Globus pallidus (tissue), 1 donor: ENCODE results near the gene RAB3C.
"Not testable (repeated sequence)": the region's sequence is repeated elsewhere in the genome, so short reads cannot be mapped to it uniquely, and the experiment has no call there.

Experiments
- DNase-seq: peaks from one replicate; pipeline ENCODE4 v3.0.0-alpha.2; 2015; ENCODE audit warnings: low spot score

The RAB3C gene, protein sequence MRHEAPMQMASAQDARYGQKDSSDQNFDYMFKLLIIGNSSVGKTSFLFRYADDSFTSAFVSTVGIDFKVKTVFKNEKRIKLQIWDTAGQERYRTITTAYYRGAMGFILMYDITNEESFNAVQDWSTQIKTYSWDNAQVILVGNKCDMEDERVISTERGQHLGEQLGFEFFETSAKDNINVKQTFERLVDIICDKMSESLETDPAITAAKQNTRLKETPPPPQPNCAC

GRCh38 chr5:58582803-58583491, at the start of gene RAB3C:
RAB3C (plus strand) TSS chr5:58583075; CDS start chr5:58583209, 134 bp downstream.
- DNase-seq = peak; percentile 90

DNA sequence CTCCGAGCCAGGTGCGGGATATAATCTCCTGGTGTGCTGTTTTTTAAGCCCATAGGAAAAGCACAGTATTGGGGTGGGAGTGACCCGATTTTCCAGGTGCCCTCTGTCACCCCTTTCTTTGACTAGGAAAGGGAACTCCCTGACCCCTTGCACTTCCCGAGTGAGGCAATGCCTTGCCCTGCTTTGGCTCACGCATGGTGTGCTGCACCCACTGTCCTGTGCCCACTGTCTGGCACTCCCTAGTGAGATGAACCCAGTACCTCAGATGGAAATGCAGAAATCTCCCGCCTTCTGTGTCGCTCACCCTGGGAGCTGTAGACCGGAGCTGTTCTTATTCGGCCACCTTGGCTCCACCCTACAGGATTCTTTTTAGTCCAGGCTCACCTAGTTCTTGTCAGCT, 40.9 kb upstream of the RAB3C start:
- DNase-seq = not testable (repeated sequence)

- DNase-seq = no peak
Measured at GRCh38 chr5:58542709-58543108, 40.2 kb upstream of the RAB3C start.

- no peak for DNase-seq
Measured at GRCh38 chr5:58543723-58544122, 39.2 kb upstream of the RAB3C start.

DNA sequence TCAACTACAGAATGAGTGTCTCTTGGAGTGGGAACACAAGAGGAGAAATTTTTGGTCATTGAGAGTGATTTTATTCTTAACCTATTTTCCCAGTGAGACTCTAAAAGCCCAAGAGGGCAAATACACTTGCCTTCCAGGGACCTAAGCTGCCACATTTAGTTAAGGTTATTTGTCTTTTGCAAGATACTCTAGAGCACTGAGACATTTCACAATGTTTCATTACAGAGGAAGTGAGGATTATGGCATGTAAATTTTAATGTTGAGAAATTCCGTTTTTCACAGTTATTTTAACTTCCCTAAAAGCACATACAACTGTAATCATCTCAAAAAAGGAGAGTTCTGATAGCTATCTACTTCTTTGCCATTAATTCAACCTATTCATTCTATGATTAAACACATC, 38.7 kb upstream of the RAB3C start:
- no peak for DNase-seq

- no peak for DNase-seq
Measured at GRCh38 chr5:58544926-58545325, 37.9 kb upstream of the RAB3C start.

GRCh38 chr5:58545912-58546311, 37.0 kb upstream of the RAB3C start:
- no peak for DNase-seq

GRCh38 chr5:58548068-58548467, 34.8 kb upstream of the RAB3C start:
- no peak for DNase-seq

- DNase-seq = no peak
Measured at GRCh38 chr5:58551492-58551891, 31.4 kb upstream of the RAB3C start.

GRCh38 chr5:58557665-58558338, 25.1 kb upstream of the RAB3C start:
- not testable (repeated sequence) for DNase-seq

DNA sequence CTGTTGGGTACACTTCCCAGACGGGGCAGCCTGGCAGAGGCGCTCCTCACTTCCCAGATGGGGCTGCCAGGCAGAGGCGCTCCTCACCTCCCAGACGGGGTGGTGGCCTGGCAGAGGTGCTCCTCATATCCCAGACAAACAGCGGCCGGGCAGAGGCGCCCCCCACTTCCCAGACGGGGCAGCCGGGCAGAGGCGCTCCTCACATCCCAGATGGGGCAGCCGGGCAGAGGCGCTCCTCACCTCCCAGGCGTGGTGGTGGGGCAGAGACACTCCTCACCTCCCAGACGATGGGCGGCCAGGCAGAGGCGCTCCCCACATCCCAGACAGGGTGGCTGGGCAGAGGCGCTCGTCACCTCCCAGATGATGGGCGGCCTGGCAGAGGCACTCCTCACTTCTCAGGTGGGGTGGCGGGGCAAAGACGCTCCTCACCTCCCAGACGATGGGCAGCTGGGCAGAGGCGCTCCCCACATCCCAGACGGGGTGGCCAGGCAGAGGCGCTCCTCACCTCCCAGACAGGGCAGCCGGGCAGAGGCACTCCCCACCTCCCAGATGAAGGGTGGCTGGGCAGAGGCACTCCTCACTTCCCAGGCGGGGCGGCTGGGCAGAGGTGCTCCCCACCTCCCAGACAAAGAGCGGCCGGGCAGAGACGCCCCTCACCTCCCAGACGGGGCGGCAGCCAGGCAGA, 19.7 kb upstream of the RAB3C start:
- DNase-seq = not testable (repeated sequence)

DNA sequence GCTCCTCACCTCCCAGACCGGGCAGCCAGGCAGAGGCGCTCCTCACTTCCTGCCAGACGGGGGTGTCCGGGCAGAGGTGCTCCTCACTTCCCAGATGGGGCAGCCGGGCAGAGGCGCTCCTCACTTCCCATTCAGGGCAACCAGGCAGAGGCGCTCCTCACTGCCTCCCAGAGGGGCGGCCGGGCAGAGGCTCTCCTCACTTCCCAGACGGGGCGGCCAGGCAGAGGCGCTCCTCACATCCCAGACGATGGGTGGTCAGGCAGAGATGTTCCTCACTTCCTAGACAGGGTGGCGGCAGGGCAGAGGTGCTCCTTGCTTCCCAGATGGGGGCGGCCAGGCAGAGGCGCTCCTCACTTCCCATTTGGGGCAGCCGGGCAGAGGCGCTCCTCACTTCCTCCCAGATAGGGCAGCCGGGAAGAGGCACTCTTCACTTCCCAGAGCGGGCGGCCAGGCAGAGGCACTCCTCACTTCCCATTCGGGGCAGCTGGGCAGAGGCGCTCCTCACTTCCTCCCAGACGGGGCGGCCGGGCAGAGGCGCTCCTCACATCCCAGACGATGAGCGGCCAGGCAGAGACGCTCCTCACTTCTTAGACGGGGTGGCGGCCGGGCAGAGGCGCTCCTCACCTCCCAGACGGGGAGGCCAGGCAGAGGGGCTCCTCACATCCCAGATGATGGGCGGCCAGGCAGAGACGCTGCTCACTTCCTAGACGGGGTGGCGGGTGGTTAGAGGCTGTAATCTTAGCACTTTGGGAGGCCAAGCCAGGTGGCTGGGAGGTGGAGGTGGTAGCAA, 18.6 kb upstream of the RAB3C start:
- DNase-seq = not testable (repeated sequence)

DNA sequence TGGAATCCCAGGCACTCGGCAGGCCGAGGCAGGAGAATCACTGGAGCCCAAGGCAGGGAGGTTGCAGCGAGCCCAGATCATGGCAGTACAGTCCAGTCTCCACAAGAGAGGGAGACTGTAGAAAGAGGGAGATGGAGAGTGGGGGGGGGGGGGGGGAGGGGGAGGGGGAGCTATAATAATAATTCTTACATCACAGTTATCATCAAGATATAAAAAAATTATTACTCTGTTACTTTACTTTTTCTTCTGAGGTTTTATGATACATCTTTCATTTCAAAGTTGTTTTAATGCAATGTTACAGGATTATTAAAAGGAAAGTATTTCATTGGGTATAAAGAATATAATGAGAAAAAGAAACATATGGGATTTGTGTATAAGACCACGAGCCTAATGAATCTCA, 17.8 kb upstream of the RAB3C start:
- no peak for DNase-seq

DNA sequence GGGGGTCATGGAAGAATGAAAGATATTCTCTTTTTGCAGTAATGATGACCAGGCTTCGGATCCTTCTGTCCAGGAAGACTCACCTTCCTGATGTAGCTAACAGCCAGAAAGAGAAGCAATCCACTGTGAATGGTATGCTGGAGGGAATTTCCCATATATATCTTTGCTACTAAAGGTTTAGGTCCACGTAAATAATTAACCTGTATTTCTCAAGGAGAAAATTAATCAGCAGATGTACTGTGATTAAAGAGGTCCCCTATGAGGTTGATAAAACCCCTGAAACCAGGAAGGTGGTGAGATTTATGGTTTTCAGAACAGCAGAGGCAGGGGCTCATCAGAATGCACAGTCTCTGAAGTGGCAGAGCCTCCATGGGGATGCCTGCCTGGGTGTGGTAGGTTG, 11.4 kb upstream of the RAB3C start:
- no peak for DNase-seq

DNA sequence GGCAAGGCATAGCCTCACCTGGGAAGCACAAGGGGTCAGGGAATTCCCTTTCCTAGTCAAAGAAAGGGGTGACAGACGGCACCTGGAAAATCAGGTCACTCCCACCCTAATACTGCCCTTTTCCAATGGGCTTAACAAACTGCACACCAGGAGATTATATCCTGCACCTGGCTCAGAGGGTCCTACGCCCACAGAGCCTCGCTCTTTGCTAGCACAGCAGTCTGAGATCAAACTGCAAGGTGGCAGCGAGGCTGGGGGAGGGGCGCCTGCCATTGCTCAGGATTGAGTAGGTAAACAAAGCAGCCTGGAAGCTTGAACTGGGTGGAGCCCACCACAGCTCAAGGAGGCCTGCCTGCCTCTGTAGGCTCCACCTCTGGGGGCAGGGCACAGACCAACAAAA, 9.9 kb upstream of the RAB3C start:
- DNase-seq = not testable (repeated sequence)

DNA sequence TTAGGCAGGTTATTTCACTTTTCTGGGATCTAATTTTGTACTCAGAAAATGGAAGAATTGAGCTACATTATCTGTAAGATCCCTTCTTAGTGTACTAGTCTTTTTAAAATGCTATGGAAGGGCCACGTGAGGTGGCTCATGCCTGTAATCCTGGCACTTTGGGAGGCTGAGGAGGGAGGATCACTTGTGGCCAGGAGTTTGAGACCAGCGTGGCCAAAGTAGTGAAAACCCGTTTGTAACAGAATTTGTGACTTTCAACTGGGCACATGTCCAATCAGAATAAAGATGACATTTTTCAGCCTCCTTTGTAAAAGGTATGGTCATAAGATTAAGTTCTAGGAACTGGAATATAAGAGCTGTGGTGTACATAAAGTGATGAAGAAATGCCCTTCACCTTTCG, 3.1 kb upstream of the RAB3C start:
- no peak for DNase-seq

DNA sequence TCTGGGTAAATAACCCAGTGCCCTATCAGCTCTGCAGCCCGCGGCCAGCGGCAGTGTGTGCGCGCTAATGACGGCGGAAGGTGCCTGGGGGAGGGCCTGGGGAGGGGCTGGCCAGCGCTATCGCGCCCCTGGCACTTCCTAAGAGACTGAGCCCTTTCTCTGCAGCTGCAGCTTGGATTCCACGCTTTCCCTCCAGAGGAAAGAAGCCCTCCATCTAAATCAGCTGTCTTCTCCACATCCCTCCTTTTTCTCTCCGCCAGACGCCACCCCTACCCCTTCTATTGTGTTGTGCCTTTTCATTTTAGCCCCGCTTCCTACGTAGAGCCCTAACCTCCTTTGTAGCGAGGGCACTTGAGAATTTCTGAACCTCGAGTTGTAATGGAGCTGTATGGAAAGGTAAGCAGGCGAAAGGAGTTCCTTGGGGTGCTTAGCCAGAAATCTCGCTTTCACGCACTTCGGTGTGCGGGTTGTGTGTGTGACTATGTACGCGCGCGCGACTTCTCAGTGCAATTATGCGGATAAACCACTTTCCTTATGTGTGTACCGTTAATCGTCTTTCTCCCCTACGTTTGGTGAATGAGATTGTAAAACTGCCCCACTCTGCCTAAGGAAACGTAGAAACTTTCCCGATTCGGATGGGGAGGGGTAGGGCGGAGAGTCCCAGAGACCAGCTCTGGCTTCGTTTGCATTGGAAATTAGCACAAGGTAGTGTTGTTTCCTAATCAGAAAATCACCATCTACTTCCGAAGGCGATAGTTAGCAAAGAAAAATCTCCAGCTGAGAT, 664 bp upstream of the RAB3C start:
- peak; percentile 2 for DNase-seq

DNA sequence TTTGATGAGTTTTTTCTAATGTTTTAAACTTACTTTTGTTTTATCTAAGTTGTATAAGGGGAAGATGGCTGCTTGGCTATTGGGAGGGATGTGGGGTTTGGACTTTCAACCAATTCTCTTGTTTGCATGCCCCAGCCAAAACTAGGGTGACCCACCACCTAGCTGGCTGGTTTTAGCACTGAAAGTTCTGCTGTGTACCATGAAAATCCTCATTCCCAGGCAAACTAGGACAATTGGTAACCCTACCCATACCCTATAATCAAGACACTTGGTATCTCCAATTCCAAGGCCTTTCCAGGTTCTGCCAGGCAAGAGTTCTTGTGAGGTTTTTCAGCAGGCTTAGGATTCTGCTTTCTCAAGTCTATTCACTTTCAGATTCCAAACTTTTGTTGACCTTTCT, 13.1 kb downstream of the RAB3C start:
- DNase-seq = no peak

- no peak for DNase-seq
Measured at GRCh38 chr5:58598440-58598839, 15.6 kb downstream of the RAB3C start.

DNA sequence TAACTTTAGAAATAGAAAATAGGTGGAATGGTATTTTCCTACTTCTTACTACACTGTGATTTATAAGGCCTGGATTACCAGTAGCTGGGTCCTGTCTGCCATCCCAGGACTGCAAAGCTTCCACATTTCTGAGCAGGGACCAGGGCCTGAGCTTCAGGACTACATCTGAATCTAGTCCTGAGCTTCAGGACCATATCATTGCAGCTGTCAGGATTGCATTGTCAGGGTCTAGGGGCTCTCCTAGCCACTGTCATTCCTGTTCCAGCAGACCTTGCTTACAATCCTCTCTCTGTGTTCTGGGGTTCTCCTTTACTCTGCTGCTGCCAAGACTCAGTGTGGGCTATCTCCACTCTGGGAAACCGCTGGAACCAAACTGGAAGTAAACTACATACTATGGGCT, 16.3 kb downstream of the RAB3C start:
- DNase-seq = no peak

GRCh38 chr5:58600613-58601012, 17.7 kb downstream of the RAB3C start:
- not testable (repeated sequence) for DNase-seq
